Natural killer cell (primary cell): Measurements from ENCODE around the gene AKIRIN2. TPM values are rescaled to one million over a fixed set of nuclear protein-coding genes. Genes with fewer than 3 reads are reported as not detected.

Experiments
- ATAC-seq, 3 donors: fragments of 150-1000 bp in 2 of 3; fragments of 200-7000 bp in 1 of 3; cut with Tn5 transposase; 1 replicate in 1 of 3; 2 replicates in 2 of 3; pipeline ENCODE4 v1.10.0; 2021; ENCODE audit warnings: mild to moderate bottlenecking in 2 of 3, moderate library complexity in 2 of 3
- DNase-seq, 2 donors: peaks; one replicate each; pipeline versions ENCODE4 v3.0.0 to v3.0.0-alpha.2; 2013 to 2021; ENCODE audit warnings: mixed read lengths in 1 of 2
- H3K27ac ChIP-seq: one replicate; pipeline ENCODE4 v1.5.1; 2013; ENCODE audit warnings: mild to moderate bottlenecking, low read length
- H3K27me3 ChIP-seq: one replicate; pipeline ENCODE4 v1.6.1; 2013; ENCODE audit warnings: low read length; ENCODE audit not compliant: control insufficient read depth, insufficient read depth
- H3K36me3 ChIP-seq: one replicate; pipeline ENCODE4 v1.6.1; 2013; ENCODE audit warnings: low read length; ENCODE audit not compliant: control insufficient read depth, insufficient read depth
- H3K4me1 ChIP-seq: one replicate; pipeline ENCODE4 v1.6.1; 2013; ENCODE audit warnings: low read length; ENCODE audit not compliant: control insufficient read depth, insufficient read depth
- H3K4me3 ChIP-seq: one replicate; pipeline ENCODE4 v1.5.1; 2013; ENCODE audit warnings: low read length
- H3K9me3 ChIP-seq: one replicate; pipeline ENCODE4 v1.6.1; 2013; ENCODE audit warnings: low read length; ENCODE audit not compliant: control insufficient read depth, insufficient read depth
- H3K27ac Mint-ChIP-seq, 2 donors: one replicate each; pipeline ENCODE4 v1.8.0; 2022; ENCODE audit warnings: mild to moderate bottlenecking in 2 of 2, mixed read lengths in 2 of 2, moderate library complexity in 1 of 2
- H3K27me3 Mint-ChIP-seq, 2 donors: one replicate each; pipeline ENCODE4 v1.8.0; 2022; ENCODE audit warnings: low read depth in 2 of 2, mixed read lengths in 2 of 2
- H3K36me3 Mint-ChIP-seq: one replicate; pipeline ENCODE4 v1.8.0; 2022; ENCODE audit warnings: mixed read lengths
- H3K4me1 Mint-ChIP-seq, 2 donors: one replicate each; pipeline ENCODE4 v1.8.0; 2022; ENCODE audit warnings: mixed read lengths in 2 of 2
- H3K4me3 Mint-ChIP-seq: one replicate; pipeline ENCODE4 v1.8.0; 2022; ENCODE audit warnings: mild to moderate bottlenecking, moderate library complexity, mixed read lengths
- H3K9me3 Mint-ChIP-seq, 2 donors: one replicate each; pipeline ENCODE4 v1.8.0; 2022; ENCODE audit warnings: mixed read lengths in 2 of 2
- WGBS: methylation state at CpG from one replicate; pipeline ENCODE4 v1.1.7; 2013; ENCODE audit warnings: missing lambda C conversion rate; ENCODE audit not compliant: insufficient coverage; 5-methylcytosine and 5-hydroxymethylcytosine counted together
- intact Hi-C: fragments of 100-400 bp; cut with micrococcal nuclease; formaldehyde crosslinking; loops from one replicate; pipeline ENCODE4 v1.14.2; 2022
- total RNA-seq, 4 donors: library from RNA; stranded (reverse); fragments of 120-200 nt in 1 of 4; gene quantifications; one replicate each; pipeline versions ENCODE4 v1.2.3 to v1.2.4, GENCODE V29; 2013 to 2022
- TF ChIP-seq, protein P1 (sequence below): fragments of 200-600 bp; IDR thresholded peaks from one replicate; pipeline ENCODE4 v1.8.0; 2022; ENCODE audit warnings: antibody characterized with exemption

Gene AKIRIN2
- total RNA-seq, 3 donors from 2014 or later (not counting 1 experiment from before 2014, with no cell fraction given), result 102 to 156 (median 108) TPM

DNA sequence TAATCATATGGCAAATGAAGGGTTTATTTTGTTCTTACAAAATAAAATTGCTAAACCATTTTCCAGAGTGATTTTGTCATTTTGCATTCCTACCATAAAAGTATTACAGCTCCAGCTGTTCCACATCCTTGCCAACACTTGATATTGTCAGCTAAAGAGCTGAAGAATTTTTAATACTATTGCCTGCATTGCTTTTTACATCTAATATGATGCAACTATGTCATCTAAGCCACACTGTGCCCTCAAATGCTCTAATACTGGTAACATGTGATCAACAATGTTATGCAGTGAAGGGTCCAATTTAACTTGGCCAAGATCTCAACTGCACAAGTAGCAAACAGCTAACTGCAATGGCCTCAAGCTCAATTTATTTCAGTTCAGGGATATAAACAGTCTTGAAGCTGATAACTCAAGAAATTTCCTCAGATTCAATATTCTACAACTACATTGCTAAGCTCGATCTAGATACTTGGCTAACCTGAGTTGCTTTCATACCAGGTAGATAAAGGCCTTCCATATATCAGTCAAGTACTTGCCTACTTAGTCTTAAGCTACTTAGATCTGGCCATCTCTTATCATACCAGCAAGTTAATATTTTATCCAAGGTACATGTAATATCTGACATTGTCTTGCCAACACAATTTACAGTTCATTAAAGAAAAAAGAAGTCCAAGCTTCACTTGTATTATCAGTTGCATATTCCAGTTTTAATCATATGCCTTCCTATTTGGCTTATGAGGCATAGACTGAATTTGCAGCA, 17.0 kb downstream of the AKIRIN2 start:
- H3K36me3 Mint-ChIP-seq, result no peaks in the 10 kb centered on the region
- intact Hi-C loops, result no loop called here
- DNase-seq (no peak), ATAC-seq (no peak)
- no peaks in the 10 kb centered on the region for H3K9me3 Mint-ChIP-seq
- peak overlapping the region in 1 of 2 donors; percentile 52 for H3K27ac Mint-ChIP-seq
- peaks cover 54 to 62% of the 10 kb centered on the region in 2 donors for H3K4me1 Mint-ChIP-seq
- Histone ChIP-seq H3K36me3 (peaks cover 7% of the 10 kb centered on the region), H3K27ac (no peak overlapping the region), H3K4me3 (no peak overlapping the region), H3K9me3 (no peaks in the 10 kb centered on the region), H3K4me1 (peaks cover 18% of the 10 kb centered on the region), H3K27me3 (no peaks in the 10 kb centered on the region)
- TF ChIP-seq, protein P1, sequence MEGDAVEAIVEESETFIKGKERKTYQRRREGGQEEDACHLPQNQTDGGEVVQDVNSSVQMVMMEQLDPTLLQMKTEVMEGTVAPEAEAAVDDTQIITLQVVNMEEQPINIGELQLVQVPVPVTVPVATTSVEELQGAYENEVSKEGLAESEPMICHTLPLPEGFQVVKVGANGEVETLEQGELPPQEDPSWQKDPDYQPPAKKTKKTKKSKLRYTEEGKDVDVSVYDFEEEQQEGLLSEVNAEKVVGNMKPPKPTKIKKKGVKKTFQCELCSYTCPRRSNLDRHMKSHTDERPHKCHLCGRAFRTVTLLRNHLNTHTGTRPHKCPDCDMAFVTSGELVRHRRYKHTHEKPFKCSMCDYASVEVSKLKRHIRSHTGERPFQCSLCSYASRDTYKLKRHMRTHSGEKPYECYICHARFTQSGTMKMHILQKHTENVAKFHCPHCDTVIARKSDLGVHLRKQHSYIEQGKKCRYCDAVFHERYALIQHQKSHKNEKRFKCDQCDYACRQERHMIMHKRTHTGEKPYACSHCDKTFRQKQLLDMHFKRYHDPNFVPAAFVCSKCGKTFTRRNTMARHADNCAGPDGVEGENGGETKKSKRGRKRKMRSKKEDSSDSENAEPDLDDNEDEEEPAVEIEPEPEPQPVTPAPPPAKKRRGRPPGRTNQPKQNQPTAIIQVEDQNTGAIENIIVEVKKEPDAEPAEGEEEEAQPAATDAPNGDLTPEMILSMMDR, result no peak
- no peak overlapping the region for H3K4me3 Mint-ChIP-seq
- WGBS, result 91% methylated on average over 1 of the region's 1 CpG
- H3K27me3 Mint-ChIP-seq, result no peaks in the 10 kb centered on the region

DNA sequence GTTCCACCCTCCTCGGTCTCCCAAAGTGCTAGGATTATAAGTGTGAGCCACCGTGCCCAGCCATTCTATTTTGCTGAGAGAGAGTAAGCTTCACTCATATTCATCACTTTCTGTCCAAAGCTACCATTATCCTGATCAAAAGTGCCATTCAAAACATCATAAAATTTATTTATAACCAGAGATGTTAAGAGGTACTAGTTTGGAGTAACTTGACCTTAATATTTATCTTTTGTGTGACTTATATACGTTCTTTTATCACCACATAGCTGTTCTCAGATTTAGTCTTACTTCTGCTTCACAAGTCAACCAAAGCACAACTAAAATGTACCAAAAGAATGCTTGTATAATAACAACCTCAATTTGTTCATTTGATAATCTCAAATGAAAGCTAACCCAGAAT, 18.1 kb downstream of the AKIRIN2 start:
- WGBS, result 81% methylated on average over 3 of the region's 3 CpGs
- H3K27ac Mint-ChIP-seq, result peak overlapping the region; percentile 24 to 56
- intact Hi-C loops, result no loop called here
- H3K4me1 Mint-ChIP-seq, result peaks cover 58 to 68% of the 10 kb centered on the region in 2 donors
- ATAC-seq, result no peak
- peaks cover 13% of the 10 kb centered on the region for H3K36me3 ChIP-seq
- no peak for DNase-seq
- TF ChIP-seq, protein P1, result no peak
- no peaks in the 10 kb centered on the region for H3K9me3 ChIP-seq
- peak overlapping the region; percentile 28 for H3K4me3 Mint-ChIP-seq
- H3K27me3 Mint-ChIP-seq, result no peaks in the 10 kb centered on the region
- no peaks in the 10 kb centered on the region for H3K9me3 Mint-ChIP-seq
- H3K36me3 Mint-ChIP-seq, result no peaks in the 10 kb centered on the region
- no peaks in the 10 kb centered on the region for H3K27me3 ChIP-seq
- H3K4me3 ChIP-seq, result no peak overlapping the region
- H3K4me1 ChIP-seq, result peaks cover 18% of the 10 kb centered on the region
- H3K27ac ChIP-seq, result no peak overlapping the region

DNA sequence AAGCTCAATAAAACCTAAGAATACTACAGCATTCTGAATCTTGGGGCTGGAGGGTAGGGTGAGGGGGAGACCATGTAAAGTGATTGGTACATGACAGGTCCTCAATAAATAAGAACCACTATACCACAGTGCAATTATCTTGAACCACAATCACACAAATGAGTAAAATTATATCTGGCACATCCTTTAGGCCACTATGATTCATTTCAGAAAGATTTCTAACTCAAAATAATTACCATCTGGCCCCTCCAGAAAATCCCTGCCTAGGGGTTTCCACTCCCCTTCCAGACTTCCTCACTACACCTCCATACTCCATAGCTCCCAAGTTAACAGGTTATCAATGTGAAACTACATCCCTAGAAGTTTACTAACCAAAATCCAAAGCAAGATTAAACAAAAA, 19.7 kb downstream of the AKIRIN2 start:
- peak overlapping the region; percentile 66 to 68 for H3K27ac Mint-ChIP-seq
- Histone ChIP-seq H3K27ac (no peak overlapping the region), H3K27me3 (no peaks in the 10 kb centered on the region), H3K9me3 (no peaks in the 10 kb centered on the region), H3K4me3 (no peak overlapping the region), H3K4me1 (peaks cover 18% of the 10 kb centered on the region), H3K36me3 (peaks cover 17% of the 10 kb centered on the region)
- TF ChIP-seq, protein P1, result no peak
- no peaks in the 10 kb centered on the region for H3K9me3 Mint-ChIP-seq
- H3K4me3 Mint-ChIP-seq, result peak overlapping the region; percentile 33
- H3K36me3 Mint-ChIP-seq, result no peaks in the 10 kb centered on the region
- H3K4me1 Mint-ChIP-seq, result peaks cover 64 to 69% of the 10 kb centered on the region in 2 donors
- ATAC-seq (peak; percentile 68 to 74 (median 73)), DNase-seq (no peak)
- intact Hi-C loops, result no loop called here
- no peaks in the 10 kb centered on the region for H3K27me3 Mint-ChIP-seq
